EL (cell line): ENCODE data around the gene S1PR3.
A peak's percentile ranks its signal among the peaks of the same experiment; 100 is the strongest.

Source experiments
- DNase-seq: peaks from one replicate; pipeline ENCODE4 v3.0.0-alpha.2; 2016

The S1PR3 gene

GRCh38 chr9:89010526-89011111 is 19.4 kb downstream of the S1PR3 start:
- no peak for DNase-seq

- no peak for DNase-seq
Measured at GRCh38 chr9:89011683-89012082, 20.4 kb downstream of the S1PR3 start.

- no peak for DNase-seq
Measured at GRCh38 chr9:89012294-89013042, 21.2 kb downstream of the S1PR3 start.

- DNase-seq, result no peak
Measured at GRCh38 chr9:89013660-89014059, 22.4 kb downstream of the S1PR3 start.

GRCh38 chr9:89014153-89014552 is 22.9 kb downstream of the S1PR3 start:
- no peak for DNase-seq

GRCh38 chr9:89015336-89015735 is 24.1 kb downstream of the S1PR3 start:
- DNase-seq, result no peak

- no peak for DNase-seq
Measured at GRCh38 chr9:89020754-89021153, 29.5 kb downstream of the S1PR3 start.

- peak; percentile 88 for DNase-seq
Measured at GRCh38 chr9:89021154-89021803, 30.0 kb downstream of the S1PR3 start.

GRCh38 chr9:89022001-89022759 is 30.9 kb downstream of the S1PR3 start:
- no peak for DNase-seq

- DNase-seq, result peak; percentile 33
Measured at GRCh38 chr9:89022902-89023301, 31.6 kb downstream of the S1PR3 start.

- no peak for DNase-seq
Measured at GRCh38 chr9:89023740-89024139, 32.5 kb downstream of the S1PR3 start.

- no peak for DNase-seq
Measured at GRCh38 chr9:89024727-89025126, 33.5 kb downstream of the S1PR3 start.

GRCh38 chr9:89025553-89025952 is 34.3 kb downstream of the S1PR3 start:
- no peak for DNase-seq

- DNase-seq, result no peak
Measured at GRCh38 chr9:89026876-89027275, 35.6 kb downstream of the S1PR3 start.

GRCh38 chr9:89029788-89030187 is 38.5 kb downstream of the S1PR3 start:
- DNase-seq, result no peak

- no peak for DNase-seq
Measured at GRCh38 chr9:89032173-89032572, 40.9 kb downstream of the S1PR3 start.

- no peak for DNase-seq
Measured at GRCh38 chr9:89032661-89033060, 41.4 kb downstream of the S1PR3 start.

- peak; percentile 35 for DNase-seq
Measured at GRCh38 chr9:89036383-89036782, 45.1 kb downstream of the S1PR3 start.

- no peak for DNase-seq
Measured at GRCh38 chr9:89036891-89037290, 45.6 kb downstream of the S1PR3 start.

- no peak for DNase-seq
Measured at GRCh38 chr9:89037346-89037745, 46.1 kb downstream of the S1PR3 start.

- no peak for DNase-seq
Measured at GRCh38 chr9:89037891-89038290, 46.6 kb downstream of the S1PR3 start.

- DNase-seq, result peak; percentile 84
Measured at GRCh38 chr9:89038382-89039103, 47.3 kb downstream of the S1PR3 start.

- no peak for DNase-seq
Measured at GRCh38 chr9:89039104-89039465, 47.8 kb downstream of the S1PR3 start.
